ENCODE measurements around the gene TOMM34. TPM values are rescaled to one million over a fixed set of nuclear protein-coding genes. Genes with fewer than 3 reads are reported as not detected.

Gene TOMM34
- polyA plus RNA-seq, 1 donor (not counting 4 experiments of a cell fraction or from before 2014, with no cell fraction given): 32.9 TPM

- no peak overlapping the region for H3K27ac ChIP-seq (ENCODE audit: control insufficient read depth, insufficient read depth, low read length)
- no peak overlapping the region for H3K9ac ChIP-seq (ENCODE audit: control insufficient read depth, extremely low read depth, insufficient read depth, low read length)
- H3K9me3 ChIP-seq (ENCODE audit: control insufficient read depth, low read depth, low read length): no peaks in the 10 kb centered on the region
- no peaks in the 10 kb centered on the region for H3K9me1 ChIP-seq (ENCODE audit: control insufficient read depth, extremely low read depth, insufficient read depth, low read length)
- peaks cover 24% of the 10 kb centered on the region for H3K79me2 ChIP-seq (ENCODE audit: control insufficient read depth, insufficient read depth, low read length)
- dilution Hi-C loops (cut with MboI; ENCODE audit: extremely low pct_ligation_motif_present, low sequenced_read_pairs): no loop called here
- H3K4me2 ChIP-seq (ENCODE audit: control insufficient read depth, extremely low read depth, insufficient read depth, low read depth, low read length): peak overlapping the region; percentile 59
- DNase-seq (ENCODE audit: low read depth, low spot score) (no peak), FAIRE-seq (no peak)
- peaks cover 13 to 14% of the 10 kb centered on the region in 2 experiments for H3K36me3 ChIP-seq (ENCODE audit: control insufficient read depth in 2 of 2, extremely low read depth in 1 of 2, insufficient read depth in 2 of 2, low read length in 2 of 2)
- H3K4me1 ChIP-seq (ENCODE audit: control insufficient read depth, extremely low read depth, insufficient read depth, low read length): peaks cover 16% of the 10 kb centered on the region
- no peaks in the 10 kb centered on the region for H3K27me3 ChIP-seq (ENCODE audit: control insufficient read depth, extremely low read depth, insufficient read depth, low read length)
- H2AFZ ChIP-seq (ENCODE audit: control insufficient read depth, low read length): no peak overlapping the region
- no peak overlapping the region for H3K4me3 ChIP-seq (ENCODE audit: control insufficient read depth in 2 of 3, extremely low read depth in 1 of 3, insufficient read depth in 2 of 3, low read depth in 1 of 3, low read length in 3 of 3)
- TF ChIP-seq EZH2 (IDR thresholded peaks at IDR 0.05; ENCODE audit: low read length) (no peak), CTCF (optimal IDR thresholded peaks at IDR 0.05 in 1 of 3, IDR thresholded peaks at IDR 0.05 in 1 of 3, conservative IDR thresholded peaks at IDR 0.05 in 1 of 3; ENCODE audit: extremely low read depth in 1 of 3, insufficient read depth in 2 of 3, low read length in 3 of 3) (no peak)
- H4K20me1 ChIP-seq (ENCODE audit: control insufficient read depth, extremely low read depth, insufficient read depth, low read length): no peaks in the 10 kb centered on the region
These were observed 33.1 kb upstream of the TOMM34 start for GRCh38 chr20:44993343-44993742.

GRCh38 chr20:44990957-44991356 is 30.8 kb upstream of the TOMM34 start:
- Histone ChIP-seq H3K4me3 (ENCODE audit: control insufficient read depth in 2 of 3, extremely low read depth in 1 of 3, insufficient read depth in 2 of 3, low read depth in 1 of 3, low read length in 3 of 3) (peak overlapping the region in 1 of 3 experiments; percentile 39), H3K4me1 (ENCODE audit: control insufficient read depth, extremely low read depth, insufficient read depth, low read length) (peaks cover 16% of the 10 kb centered on the region), H3K9me3 (ENCODE audit: control insufficient read depth, low read depth, low read length) (no peaks in the 10 kb centered on the region), H2AFZ (ENCODE audit: control insufficient read depth, low read length) (no peak overlapping the region), H3K9me1 (ENCODE audit: control insufficient read depth, extremely low read depth, insufficient read depth, low read length) (no peaks in the 10 kb centered on the region), H3K4me2 (ENCODE audit: control insufficient read depth, extremely low read depth, insufficient read depth, low read depth, low read length) (peak overlapping the region; percentile 43), H4K20me1 (ENCODE audit: control insufficient read depth, extremely low read depth, insufficient read depth, low read length) (no peaks in the 10 kb centered on the region), H3K79me2 (ENCODE audit: control insufficient read depth, insufficient read depth, low read length) (peaks cover 24% of the 10 kb centered on the region), H3K27ac (ENCODE audit: control insufficient read depth, insufficient read depth, low read length) (no peak overlapping the region), H3K27me3 (ENCODE audit: control insufficient read depth, extremely low read depth, insufficient read depth, low read length) (no peaks in the 10 kb centered on the region), H3K36me3 (ENCODE audit: control insufficient read depth in 2 of 2, extremely low read depth in 1 of 2, insufficient read depth in 2 of 2, low read length in 2 of 2) (peaks cover 4 to 8% of the 10 kb centered on the region in 2 experiments), H3K9ac (ENCODE audit: control insufficient read depth, extremely low read depth, insufficient read depth, low read length) (peak overlapping the region; percentile 40)
- dilution Hi-C loops (cut with MboI; ENCODE audit: extremely low pct_ligation_motif_present, low sequenced_read_pairs): no loop called here
- no peak for TF ChIP-seq CTCF (optimal IDR thresholded peaks at IDR 0.05 in 1 of 3, IDR thresholded peaks at IDR 0.05 in 1 of 3, conservative IDR thresholded peaks at IDR 0.05 in 1 of 3; ENCODE audit: extremely low read depth in 1 of 3, insufficient read depth in 2 of 3, low read length in 3 of 3)
- no peak for TF ChIP-seq EZH2 (IDR thresholded peaks at IDR 0.05; ENCODE audit: low read length)
- no peak for FAIRE-seq
- no peak for DNase-seq (ENCODE audit: low read depth, low spot score)

Measured in keratinocyte (primary cell).